ENCODE data around the gene CBR1.

Gene CBR1

DNA sequence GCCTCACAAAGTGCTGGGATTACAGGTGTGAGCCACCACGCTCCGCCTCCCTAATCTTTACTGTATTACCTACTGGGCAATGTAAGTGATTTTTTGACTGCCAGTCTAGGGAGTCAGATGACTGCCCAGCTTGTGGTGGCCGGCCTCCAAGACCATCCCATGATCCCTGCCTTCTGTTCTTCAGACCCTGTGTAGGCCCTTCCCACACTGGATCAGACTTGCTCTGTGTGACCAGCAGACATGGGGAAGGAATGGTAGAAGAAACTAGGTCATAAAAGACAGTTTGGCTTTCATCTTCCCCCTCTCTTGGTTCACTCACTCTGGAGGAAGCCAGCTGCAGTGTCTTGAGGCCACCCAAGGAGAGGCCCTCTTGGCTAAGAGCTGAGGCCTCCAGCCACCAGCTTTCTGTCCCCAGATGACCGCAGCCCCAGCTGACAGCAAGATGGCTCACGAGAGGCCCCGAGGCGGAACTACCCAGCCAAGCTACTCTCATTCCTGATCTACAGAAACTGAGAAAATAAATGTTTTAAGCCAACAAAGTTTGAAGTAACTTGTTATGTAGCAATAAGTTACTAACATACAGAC lies 50.6 kb downstream of the CBR1 start:
- no peak for DNase-seq

All from NCI-H82 (cell line).